Measurements from ENCODE around the gene PARP8.

PARP8 gene

GRCh38 chr5:50888751-50889150, 222.3 kb downstream of the PARP8 start:
- no peak overlapping the region for H3K27ac ChIP-seq (ENCODE audit: low read length)
- DNase-seq (ENCODE audit: low read depth, low spot score), result no peak
- H3K27me3 ChIP-seq (ENCODE audit: control insufficient read depth, insufficient read depth, low read length), result no peaks in the 10 kb centered on the region
- H3K4me1 ChIP-seq (ENCODE audit: control insufficient read depth, insufficient read depth, low read length), result no peaks in the 10 kb centered on the region
- H3K9me3 ChIP-seq (ENCODE audit: control insufficient read depth, insufficient read depth, low read length), result no peaks in the 10 kb centered on the region
- no CpG with 5 or more reads among the region's 1 CpG for WGBS (ENCODE audit: insufficient coverage, insufficient read length)
- no peaks in the 10 kb centered on the region for H3K36me3 ChIP-seq (ENCODE audit: control insufficient read depth, insufficient read depth, low read length)
- no peak overlapping the region for H3K4me3 ChIP-seq (ENCODE audit: low read length)

GRCh38 chr5:50889790-50890189, 223.4 kb downstream of the PARP8 start:
- Histone ChIP-seq H3K4me3 (ENCODE audit: low read length) (no peak overlapping the region), H3K27me3 (ENCODE audit: control insufficient read depth, insufficient read depth, low read length) (no peaks in the 10 kb centered on the region), H3K36me3 (ENCODE audit: control insufficient read depth, insufficient read depth, low read length) (no peaks in the 10 kb centered on the region), H3K4me1 (ENCODE audit: control insufficient read depth, insufficient read depth, low read length) (no peaks in the 10 kb centered on the region), H3K27ac (ENCODE audit: low read length) (no peak overlapping the region), H3K9me3 (ENCODE audit: control insufficient read depth, insufficient read depth, low read length) (no peaks in the 10 kb centered on the region)
- WGBS (ENCODE audit: insufficient coverage, insufficient read length), result no CpG with 5 or more reads among the region's 2 CpGs
- DNase-seq (ENCODE audit: low read depth, low spot score), result no peak
